GM18505 (cell line): Measurements from ENCODE around the gene SMU1.

Source experiments
- ATAC-seq: cut with Tn5 transposase; IDR thresholded peaks from one replicate; pipeline ENCODE4 v1.9.1; 2021; ENCODE audit not compliant: unreplicated experiment
- POLR2A ChIP-seq: IDR thresholded peaks from 4 replicates; pipeline ENCODE4 v1.6.1; 2011; ENCODE audit warnings: borderline replicate concordance; ENCODE audit not compliant: insufficient read depth, insufficient read length; ENCODE audit errors: extremely low read depth

The SMU1 gene

DNA sequence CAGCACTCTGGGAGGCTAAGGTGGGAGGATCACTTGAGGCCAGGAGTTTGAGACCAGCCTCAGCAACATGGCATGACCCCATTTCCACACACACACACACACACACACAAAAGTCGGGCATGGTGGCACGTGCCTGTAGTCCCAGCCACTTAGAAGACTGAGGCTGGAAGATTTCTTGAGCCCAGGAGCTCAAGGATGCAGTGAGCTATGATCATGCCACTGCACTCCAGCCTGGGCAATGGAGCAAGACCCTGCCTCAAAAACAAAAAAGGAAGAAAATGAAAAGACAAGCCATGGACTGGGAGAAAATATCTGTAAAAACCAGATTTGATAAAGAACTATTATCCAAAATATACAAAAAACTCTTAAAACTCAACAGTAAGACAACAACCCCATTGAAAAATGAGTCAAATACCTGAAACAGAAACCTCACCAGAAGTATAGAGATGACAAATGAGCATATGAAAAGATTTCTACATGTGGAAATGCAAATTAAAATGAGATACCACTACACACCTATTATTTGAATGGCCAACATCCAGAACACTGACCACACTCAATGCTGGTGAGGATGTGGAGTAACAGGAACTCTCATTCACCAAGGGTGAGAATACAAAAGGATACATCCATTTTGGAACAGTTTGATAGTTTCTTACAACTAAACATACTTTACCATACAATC is 26.7 kb downstream of the SMU1 start:
- no peak for TF ChIP-seq POLR2A
- no peak for ATAC-seq

- TF ChIP-seq POLR2A, result no peak
- ATAC-seq, result no peak
These were observed 28.4 kb downstream of the SMU1 start for GRCh38 chr9:33048054-33048465.

- ATAC-seq, result no peak
- TF ChIP-seq POLR2A, result no peak
These were observed 30.4 kb downstream of the SMU1 start for GRCh38 chr9:33046061-33046460.

DNA sequence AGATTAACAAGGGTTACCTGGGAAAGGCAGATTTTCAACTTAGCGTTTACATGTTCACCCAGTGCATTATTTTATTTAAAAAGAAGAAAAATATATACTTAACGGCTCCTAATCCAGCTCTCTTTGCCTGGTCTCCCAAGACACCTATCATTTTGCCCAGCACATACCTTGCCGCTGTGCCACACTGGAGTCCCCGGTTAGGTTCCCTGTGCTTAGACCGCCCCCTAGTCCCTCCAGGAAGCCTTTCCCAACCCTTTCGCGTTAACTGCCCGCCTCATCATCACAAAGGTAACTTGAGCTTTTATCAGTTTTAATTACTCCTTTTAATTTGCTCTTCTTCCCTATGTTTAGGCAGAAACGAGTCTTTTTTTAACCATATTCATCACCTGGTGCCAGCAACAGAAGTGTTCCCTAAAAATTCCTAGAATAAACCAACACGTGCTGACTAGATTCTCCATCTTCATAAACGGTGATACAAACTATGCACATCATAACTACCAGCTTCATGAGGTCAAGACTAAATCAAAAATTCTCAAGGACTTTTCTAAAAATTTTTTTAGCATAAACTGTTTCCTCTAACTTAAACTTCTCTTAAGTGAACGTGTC is 31.7 kb downstream of the SMU1 start:
- peak; percentile 3 for ATAC-seq
- no peak for TF ChIP-seq POLR2A

DNA sequence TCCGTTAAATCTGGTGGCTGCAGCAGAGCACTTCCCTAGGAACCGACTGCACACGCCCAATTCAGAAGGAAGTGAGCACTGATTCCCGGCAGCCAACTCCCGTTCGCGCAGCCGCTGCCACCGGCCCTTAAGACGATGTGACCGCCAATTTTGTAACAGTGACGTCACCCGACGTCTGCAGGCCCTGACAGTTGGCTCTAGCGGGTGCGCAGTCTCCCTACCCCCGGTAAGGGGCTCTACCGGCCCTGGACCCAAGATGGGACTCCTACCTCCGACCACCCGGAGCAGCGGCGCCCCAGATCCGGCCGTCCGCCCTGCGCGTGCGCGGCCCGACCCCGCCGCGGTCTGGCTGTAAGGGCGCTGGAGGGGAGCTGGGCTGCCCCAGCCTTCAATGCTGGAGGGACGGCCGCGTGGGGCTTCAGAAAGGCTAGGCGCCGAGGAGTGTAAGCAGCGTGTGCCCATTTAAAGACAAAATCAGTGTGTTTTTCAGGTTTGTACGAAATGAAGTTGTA is 32.3 kb downstream of the SMU1 start:
- peak; percentile 51 for TF ChIP-seq POLR2A
- peak; percentile 89 for ATAC-seq

DNA sequence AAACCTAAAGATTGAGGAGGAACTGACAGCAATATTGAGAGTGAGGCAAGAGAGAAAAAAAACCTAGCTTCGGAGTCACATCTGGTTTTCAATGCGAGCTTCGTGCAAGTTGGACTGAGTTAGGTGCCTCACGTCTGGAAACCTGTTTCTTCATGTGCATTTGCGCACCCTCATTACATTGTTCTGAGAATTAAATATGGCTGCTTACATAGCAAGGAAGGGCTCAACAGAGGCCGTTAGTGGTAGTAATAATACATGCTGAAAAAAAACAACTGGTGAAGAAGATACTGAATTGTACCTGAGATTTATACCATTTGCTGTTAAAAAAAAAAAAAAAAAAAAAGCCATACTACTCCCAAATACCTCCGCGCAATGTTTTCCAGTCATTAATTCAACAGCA is 32.8 kb downstream of the SMU1 start:
- TF ChIP-seq POLR2A, result no peak
- ATAC-seq, result no peak

GRCh38 chr9:33042473-33042872 is 34.0 kb downstream of the SMU1 start:
- no peak for TF ChIP-seq POLR2A
- ATAC-seq, result no peak

- TF ChIP-seq POLR2A, result no peak
- ATAC-seq, result no peak
These were observed 34.9 kb downstream of the SMU1 start for GRCh38 chr9:33041432-33042188.

DNA sequence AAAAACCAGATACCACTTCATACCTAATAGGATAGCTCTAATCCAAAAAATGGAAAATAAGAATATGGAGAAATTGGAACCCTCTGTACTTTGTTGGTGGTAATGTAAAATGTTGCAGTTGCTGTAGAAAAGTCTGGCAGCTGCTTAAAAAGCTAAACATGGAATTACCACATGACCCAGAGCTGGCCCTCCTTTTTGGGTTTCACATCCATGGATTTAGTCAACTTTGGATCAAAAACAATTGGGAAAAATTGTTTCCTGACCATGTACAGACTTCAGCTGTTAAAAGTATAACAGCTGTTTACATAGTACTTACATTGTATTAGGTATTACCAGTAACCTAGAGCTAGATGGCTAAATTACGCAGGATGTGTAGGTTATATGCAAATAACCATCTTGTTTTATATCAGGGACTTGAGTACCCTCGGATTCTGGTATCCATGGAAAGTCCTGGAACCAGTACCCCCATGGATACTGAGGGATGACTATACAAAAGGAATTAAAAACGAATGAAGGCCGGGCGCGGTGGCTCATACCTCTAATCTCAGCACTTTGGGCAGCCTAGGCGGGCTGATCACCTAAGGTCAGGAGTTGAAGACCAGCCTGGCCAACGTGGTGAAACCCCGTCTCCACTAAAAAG is 35.6 kb downstream of the SMU1 start:
- no peak for TF ChIP-seq POLR2A
- no peak for ATAC-seq

DNA sequence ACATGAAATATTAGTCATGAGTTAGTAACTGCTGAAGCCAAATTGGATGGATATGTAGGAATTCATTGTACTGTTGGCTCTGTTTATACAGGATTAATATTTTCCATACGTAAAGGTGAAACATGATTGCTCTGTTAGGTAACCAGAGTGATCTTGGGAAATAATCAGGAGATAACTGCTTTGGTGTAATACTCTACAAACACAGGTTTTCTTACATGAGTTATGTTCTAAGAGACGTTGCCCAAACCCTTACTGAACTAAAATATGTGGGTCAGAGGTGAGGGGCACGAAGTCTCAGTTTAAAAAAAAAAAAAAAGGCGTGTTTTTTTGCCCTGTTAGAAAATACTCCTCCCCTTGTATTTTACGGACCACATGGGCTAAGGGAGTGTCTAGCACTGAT is 43.6 kb downstream of the SMU1 start:
- no peak for ATAC-seq
- TF ChIP-seq POLR2A, result no peak

- TF ChIP-seq POLR2A, result no peak
- no peak for ATAC-seq
These were observed 44.2 kb downstream of the SMU1 start for GRCh38 chr9:33032292-33032691.

DNA sequence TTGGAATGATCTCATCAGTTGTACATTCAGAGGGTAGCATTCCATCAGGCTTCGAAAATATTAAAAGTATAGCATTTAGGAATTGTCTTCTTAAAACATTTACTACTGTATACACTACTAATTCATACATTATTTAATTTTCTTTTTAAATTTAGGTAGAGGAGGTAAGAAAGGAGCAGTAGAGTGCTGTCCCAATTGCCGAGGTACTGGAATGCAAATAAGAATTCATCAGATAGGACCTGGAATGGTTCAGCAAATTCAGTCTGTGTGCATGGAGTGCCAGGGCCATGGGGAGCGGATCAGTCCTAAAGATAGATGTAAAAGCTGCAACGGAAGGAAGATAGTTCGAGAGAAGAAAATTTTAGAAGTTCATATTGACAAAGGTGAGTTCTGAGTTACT is 46.2 kb downstream of the SMU1 start:
- no peak for TF ChIP-seq POLR2A
- ATAC-seq, result no peak

- TF ChIP-seq POLR2A, result no peak
- ATAC-seq, result no peak
These were observed 47.2 kb downstream of the SMU1 start for GRCh38 chr9:33029231-33029786.

DNA sequence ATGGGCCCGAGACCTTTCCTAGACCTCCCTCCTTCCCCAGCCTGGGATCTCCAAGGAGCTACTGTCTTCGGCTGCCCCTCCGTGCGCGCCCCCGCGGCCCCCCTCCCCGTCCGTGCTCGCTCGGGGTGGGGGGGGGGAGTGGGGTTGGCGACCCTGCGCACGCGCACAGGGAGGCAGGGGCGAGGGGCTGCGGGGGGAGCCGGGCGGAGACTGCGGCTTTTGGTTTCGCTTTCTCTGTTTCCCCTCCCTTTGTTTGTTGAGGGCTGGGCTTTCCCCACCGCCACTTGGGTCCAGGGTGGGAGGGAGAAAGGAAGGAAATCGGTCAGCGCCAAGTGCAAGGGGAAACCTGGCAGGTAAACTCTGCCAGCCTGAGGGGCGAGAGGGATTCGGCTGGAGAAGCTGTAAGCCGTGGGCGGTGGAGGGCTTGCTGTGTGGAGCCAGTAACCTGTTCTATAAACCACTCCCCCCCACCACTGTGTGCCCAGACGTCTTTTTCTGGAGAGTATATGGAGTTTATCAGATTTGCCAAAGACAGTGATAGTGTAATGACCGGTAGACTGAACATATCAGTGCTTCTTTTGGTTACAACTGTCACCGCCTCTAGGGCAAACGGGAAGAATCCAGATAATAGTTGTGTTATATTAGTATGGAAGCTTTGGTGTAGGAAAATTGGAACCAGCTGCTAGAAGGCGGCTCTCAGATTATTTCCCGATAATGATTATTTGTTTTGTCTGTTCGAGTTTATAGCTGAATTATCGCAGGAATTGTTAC is 50.7 kb downstream of the SMU1 start:
- no peak for TF ChIP-seq POLR2A
- peak; percentile 35 for ATAC-seq
